ENCODE data around the gene NLRC3.

GRCh38 chr16:3497771-3498170, 79.4 kb downstream of the NLRC3 start:
- TF ChIP-seq CTCF (IDR thresholded peaks at IDR 0.05) (no peak), POLR2A (IDR thresholded peaks at IDR 0.05) (no peak)

Measured in uterus (tissue), 2 donors.